Cortex of kidney (tissue), 1 donor: ENCODE data around the gene AGBL1.
"Not testable (repeated sequence)": the region's sequence is repeated elsewhere in the genome, so short reads cannot be mapped to it uniquely, and the experiment has no call there.

Experiments used
- DNase-seq: peaks from one replicate; lab custom pipeline; 2025; lab: John Stamatoyannopoulos, UW

AGBL1 gene

DNA sequence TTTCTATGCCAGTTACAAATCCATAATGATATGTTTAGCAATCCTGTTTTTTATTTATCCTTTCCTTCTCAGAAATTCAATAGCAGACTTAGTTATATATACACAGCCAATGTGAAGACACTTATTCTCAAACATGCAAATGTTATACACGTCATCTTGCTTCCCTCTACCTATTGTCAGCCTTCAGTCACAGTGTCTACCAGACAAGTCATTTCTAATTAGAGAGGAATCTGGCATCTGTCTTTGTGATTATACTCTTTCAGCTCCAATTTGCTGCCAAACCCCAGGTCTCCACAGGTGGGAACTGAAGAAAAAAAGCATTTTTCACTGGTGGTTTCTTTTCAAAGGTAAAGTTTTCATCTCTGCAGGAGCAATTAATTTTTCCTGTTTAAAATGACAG, 793.1 kb downstream of the AGBL1 start:
- no peak for DNase-seq

- DNase-seq = no peak
Observed at GRCh38 chr15:86875067-86875466, 795.4 kb downstream of the AGBL1 start.

DNA sequence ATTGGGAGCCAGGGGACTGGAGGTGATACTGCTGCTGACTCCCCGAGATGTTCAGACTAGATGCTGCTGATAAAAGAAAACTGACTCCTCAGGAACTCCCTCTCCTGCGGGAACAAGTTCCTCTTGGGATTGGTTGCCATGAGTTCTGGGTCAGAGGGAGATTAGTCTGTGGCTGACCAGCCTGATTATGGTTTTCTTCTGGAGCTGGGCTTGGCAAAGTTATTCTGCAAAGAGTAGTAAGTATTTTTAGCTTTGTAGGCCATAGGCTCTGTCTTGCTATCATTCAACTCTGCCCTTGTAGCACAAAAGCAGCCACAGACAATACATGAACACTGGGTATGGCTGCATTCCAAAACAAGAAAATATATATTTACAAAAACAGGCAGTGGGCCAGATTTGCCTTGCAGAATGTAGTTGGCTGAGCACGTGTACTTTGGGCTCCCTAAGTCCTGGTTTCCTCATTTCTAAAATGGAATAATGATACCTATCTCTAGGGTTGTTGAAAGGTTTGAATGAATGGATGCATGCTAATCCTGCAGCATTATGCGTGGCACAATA, 796.8 kb downstream of the AGBL1 start:
- DNase-seq = no peak

- no peak for DNase-seq
Observed at GRCh38 chr15:86877171-86877631, 797.5 kb downstream of the AGBL1 start.

DNA sequence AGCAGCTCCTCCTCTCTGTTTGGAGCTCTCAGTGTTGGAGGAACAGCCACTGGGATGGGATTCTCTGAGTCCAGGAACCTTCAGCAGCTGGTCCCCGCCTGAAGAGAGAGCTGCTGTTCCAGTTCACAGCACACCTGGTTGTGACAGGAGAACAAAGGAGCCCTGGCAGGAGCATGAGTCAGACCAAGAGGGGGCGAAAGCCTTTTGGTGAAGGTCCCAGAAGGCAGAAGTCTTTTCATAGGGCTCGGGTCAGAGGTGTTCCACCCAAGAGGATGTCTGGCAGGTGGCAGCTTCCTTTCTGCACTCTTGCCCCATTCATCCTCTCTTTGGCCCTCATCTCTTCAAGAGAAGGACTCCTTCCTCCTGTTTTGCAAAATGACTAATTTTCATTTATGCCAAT, 799.2 kb downstream of the AGBL1 start:
- DNase-seq = not testable (repeated sequence)

DNA sequence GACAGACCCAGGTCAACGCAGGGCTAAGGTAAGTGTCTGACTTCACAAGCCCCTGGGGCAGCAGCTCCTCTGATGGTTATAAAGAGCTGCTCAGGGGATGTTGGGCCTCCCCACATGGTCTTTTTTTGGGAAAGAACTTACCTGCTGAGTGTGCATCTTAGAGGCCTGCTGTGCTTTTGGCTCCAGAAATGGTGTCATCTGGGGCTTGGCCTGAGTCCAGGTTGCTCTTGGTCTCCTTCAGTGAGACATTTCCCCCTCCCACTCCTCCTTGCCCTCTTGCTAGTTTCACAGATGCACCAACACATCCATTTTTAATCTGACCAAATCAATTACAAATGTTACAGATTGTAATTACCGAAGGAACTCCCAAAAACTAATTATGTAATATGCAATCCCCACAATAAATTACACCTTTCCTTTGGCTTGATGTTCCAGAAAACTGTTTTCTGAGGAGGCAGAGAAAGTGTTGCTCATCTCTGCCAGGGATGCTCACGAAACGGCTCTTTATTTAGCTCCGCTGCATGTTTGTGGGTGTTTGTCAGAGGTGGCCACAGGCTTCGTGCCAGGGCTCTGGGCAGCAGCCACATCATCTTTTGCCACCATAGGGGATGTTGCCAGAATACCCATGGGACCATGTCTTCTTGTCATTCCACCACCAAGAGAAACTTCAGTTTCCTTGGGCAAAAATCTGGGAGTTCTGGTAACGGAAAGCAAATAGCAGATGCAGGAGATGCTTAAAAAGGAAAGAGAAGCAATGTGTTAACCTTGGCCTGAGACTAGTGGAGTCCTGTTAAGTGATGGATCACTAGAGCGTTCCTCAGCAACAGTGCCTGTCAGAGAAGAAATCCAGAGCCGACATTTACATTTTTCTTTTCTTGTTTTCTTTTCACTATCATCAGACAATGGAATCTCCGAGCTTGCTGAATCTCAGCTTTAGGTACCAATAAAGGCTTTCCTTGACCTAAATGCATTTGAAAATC, 799.9 kb downstream of the AGBL1 start:
- DNase-seq = no peak

GRCh38 chr15:86885616-86886015, 805.9 kb downstream of the AGBL1 start:
- no peak for DNase-seq

- no peak for DNase-seq
Observed at GRCh38 chr15:86892774-86893449, 813.2 kb downstream of the AGBL1 start.

GRCh38 chr15:86894269-86894668, 814.6 kb downstream of the AGBL1 start:
- DNase-seq = no peak

DNA sequence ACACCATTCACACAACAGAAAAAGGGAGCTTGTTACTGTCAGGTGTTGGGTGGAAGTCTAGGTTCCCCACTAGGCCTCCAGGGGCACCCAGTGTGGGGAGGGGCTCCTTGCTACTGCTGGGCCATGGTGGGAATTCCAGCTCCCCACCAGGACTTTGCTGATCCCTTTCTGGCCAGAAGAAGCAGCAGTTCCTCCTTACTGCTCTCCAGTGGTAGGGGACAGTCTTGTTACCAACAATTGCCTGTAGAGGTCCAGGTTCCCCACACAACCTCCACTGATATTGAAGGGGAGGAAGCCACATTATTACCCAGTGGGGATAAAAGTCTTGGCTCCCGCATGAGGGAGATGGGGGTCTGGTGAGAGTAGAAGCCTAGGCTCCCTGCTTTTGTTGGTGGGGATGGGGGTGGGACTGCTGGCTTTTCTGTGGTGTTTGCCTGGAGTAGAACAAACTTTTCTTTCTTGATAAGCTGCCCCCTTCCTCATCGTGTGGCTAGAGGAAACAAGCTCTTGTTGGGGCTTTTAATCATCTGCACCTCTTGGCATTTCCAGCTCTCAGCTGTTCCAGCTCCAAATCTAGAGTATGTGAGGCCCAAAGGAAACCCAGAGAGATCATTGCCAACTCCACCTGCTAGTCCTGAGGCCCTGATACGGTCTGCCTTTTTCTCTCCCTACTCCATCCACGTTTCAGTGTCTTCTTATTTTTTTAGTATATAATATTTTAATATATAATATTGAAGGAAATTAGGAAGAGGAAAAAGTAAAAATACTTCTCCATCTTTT, 824.2 kb downstream of the AGBL1 start:
- DNase-seq = no peak

DNA sequence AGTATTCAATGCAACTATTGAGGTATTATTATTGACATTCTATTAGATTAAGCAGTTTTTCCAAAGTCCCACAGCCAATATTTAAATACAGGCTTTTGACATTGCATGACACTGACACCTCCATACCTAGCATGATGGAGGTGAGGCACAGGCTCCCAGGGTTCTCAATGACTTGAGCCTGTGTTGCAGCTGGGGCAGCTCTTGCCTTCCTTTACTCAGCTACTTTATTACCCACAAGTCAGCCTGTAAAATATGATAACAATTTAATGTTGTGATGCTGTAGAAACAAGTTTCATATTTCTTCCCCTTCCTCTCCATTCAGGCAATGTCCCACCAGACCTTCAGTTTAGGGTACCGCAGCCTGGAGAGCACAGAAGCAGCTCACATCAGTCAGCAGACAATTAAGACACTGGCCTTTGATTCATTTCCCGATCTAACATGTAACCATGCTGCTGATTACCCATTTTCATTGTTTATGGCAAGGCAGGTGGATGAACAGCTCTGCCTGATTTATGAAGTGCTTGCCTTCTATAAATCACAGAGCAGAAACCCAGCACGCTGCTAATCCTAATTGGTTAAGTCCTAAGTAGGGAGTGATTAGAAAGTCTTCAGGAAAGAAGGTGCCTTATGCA, 826.1 kb downstream of the AGBL1 start:
- no peak for DNase-seq

- no peak for DNase-seq
Observed at GRCh38 chr15:86906376-86906775, 826.7 kb downstream of the AGBL1 start.

DNA sequence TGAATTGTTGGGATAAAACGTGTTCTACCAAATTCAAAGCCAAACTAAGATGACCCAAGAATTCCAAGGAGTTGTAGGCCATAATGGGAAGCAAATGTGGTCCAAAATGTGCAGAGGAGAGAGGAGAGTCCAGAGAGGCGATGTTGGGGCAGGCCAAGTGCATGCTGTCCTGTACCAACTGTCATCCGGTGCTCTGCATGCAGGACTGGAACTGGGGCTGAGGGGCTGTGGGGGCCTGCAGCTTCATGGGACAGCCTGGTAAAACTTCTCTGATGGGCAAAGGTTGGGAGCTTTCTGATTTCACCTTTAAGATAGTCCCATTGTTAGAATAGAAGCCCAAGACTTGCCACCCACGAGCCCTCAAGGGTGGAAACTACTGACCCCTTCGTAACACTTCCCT, 831.4 kb downstream of the AGBL1 start:
- DNase-seq = no peak

DNA sequence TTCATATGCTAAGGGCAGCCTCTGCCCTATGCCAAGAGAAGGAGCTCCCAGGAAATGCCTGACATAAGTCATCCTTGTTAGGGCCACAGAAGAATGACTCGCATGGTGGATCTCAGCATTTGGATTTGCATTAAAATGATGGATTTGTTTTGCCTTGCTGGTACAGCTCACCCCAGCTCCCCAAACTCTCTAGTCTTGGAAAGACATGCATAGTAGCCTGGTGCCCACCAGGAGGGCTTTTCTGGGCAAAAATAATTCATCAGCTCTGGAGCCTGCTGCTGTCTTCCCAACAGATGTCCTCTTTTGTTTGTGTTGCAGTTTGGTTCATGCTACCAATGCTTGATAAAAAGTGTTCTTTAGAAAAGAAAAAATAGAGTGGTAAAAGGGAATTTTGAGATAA, 833.0 kb downstream of the AGBL1 start:
- no peak for DNase-seq

DNA sequence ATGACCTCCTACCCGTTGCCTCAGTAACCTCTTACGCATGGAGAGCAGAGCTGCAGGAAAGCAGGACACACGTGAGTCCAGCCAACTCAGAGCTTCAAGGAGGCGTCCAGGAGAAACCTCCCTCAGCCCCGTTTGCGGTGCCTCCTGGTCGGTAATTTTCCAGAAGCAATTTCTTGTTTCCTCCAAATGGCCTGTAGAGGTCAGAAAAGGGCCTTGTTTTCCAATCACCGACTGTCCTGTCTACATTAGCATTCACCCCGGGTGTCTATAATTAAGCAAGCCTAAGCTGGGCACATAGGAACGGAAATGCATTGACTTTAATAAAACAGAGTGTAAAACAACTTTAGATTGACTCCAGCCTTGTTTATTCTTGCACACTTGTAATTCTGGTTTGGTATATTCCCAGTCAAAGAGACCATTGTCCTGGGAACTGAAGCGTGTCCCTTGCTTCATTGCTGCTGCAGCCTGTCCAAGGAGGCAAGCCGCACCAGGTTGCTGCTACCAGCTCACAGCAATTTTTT, 836.2 kb downstream of the AGBL1 start:
- no peak for DNase-seq

DNA sequence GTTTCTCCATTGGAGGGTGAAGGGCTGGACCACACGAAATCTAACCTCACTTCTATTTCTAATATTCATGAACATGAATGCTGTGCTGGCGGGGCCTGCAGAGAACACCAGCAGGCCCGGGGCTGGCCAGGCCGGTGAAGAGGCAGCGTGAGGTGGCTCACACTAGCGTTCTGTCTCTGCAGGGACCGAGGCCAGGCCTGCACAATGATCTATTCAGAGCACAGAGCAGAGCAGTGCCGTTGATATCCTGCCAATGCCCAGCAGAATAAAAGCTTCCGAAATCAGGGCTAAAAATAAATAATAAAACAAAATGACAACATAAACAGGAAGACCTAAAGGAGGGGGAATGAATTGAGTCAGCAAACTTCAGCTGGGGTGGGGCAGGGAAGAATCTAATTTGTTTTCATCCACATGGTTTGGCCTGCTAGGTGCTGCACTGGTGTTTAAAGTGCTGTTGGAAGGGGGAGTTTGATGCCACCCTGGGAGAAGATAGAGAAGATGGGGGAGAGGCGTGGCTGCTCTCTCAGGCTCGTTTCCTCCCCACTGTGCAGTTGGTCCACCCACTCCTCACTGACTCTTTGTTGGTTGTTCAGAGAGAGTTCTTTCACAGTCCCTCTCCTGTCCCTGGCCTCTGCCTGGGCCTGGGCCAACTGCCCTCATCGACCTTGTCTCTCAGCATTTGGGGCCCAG, 837.1 kb downstream of the AGBL1 start:
- no peak for DNase-seq

DNA sequence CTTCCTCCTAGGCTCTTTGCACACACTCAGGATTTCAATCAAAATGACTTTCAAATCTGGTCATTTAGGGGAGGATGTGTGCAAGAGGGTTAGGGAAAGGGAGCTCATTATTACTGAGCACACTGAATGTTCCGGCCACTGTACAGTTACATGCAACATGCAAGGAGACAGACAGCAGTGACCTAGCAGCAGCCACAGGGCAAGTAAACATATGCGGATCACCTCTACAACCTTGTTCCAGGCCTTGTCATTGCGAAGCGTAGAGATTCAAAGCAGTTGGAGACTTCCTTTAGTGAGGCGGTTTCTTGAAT, 837.6 kb downstream of the AGBL1 start:
- no peak for DNase-seq

DNA sequence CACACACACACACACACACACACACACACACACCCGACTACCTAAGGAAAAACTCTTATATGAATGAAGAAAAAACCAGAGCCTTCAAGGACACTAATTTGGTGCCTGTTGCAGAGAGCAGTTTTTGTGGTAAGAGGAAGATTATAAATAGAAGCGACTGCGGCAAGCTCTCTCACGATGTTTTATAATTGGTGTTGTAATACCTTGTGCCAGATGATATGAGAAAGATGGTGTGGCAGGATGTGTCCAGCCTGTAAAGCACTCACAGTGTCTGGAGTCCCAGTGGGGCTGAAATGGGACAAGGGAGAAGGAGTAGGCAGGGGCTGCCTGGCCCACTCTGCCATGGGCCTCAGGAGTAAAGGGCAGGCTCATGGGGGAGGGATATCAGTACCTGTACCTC, 839.9 kb downstream of the AGBL1 start:
- DNase-seq = no peak

DNA sequence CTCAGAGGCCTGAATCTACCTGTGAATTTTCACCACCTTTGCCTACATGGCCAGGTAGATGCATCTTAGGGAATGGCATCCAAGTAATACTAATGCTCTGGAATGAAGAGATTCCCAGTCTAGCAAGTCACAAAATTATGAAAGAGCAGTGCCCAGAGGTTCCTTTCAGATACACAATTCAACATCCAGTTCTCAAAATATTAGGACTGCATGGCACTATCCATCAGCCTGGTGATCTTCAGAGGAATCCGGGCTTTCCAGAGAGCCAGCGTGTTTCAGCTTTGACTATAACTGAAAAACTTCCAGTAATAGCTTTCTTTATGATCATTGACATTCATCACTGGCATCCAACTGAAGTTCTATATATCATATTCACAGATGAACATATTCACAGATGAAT, 849.8 kb downstream of the AGBL1 start:
- DNase-seq = no peak

- no peak for DNase-seq
Observed at GRCh38 chr15:86932456-86932855, 852.8 kb downstream of the AGBL1 start.

- no peak for DNase-seq
Observed at GRCh38 chr15:86935841-86936240, 856.2 kb downstream of the AGBL1 start.
